T-helper 17 cell (primary cell): ENCODE data around the gene CDC42SE2. TPM values are rescaled to one million over a fixed set of nuclear protein-coding genes. Genes with fewer than 3 reads are reported as not detected.
"Not testable (repeated sequence)": the region's sequence is repeated elsewhere in the genome, so short reads cannot be mapped to it uniquely, and the experiment has no call there.

Experiments used
- ATAC-seq: fragments of 150-1000 bp; cut with Tn5 transposase; 2 replicates; pipeline ENCODE4 v1.10.0; 2021; ENCODE audit warnings: mild to moderate bottlenecking, moderate library complexity
- DNase-seq, 3 donors: peaks; one replicate each; pipeline versions ENCODE4 v3.0.0 to v3.0.0-alpha.2; 2020 to 2021
- H3K9me3 ChIP-seq: one replicate; pipeline ENCODE4 v1.7.0; 2013; ENCODE audit warnings: low read length, mild to moderate bottlenecking; ENCODE audit not compliant: control insufficient read depth, poor library complexity, severe bottlenecking
- H3K27ac Mint-ChIP-seq: one replicate; pipeline ENCODE4 v1.8.0; 2022; ENCODE audit warnings: mild to moderate bottlenecking, moderate library complexity, mixed read lengths
- H3K27me3 Mint-ChIP-seq: one replicate; pipeline ENCODE4 v1.8.0; 2022; ENCODE audit warnings: mixed read lengths
- H3K36me3 Mint-ChIP-seq: one replicate; pipeline ENCODE4 v1.8.0; 2022; ENCODE audit warnings: low read depth, mixed read lengths
- H3K4me1 Mint-ChIP-seq: one replicate; pipeline ENCODE4 v1.8.0; 2022; ENCODE audit warnings: mild to moderate bottlenecking, mixed read lengths
- H3K4me3 Mint-ChIP-seq: one replicate; pipeline ENCODE4 v1.8.0; 2022; ENCODE audit warnings: mild to moderate bottlenecking, moderate library complexity, mixed read lengths
- total RNA-seq, 4 donors: library from RNA in 2 of 4; stranded (reverse) in 2 of 4; gene quantifications; one replicate each; pipeline ENCODE4 v1.2.3 and lab custom pipeline; 2022 to 2026

CDC42SE2 gene
- total RNA-seq, 2 donors from 2014 or later = 215 to 245 TPM

- peak overlapping the region; percentile 96 for H3K27ac Mint-ChIP-seq
- no peaks in the 10 kb centered on the region for H3K9me3 ChIP-seq
- H3K36me3 Mint-ChIP-seq = peaks cover 8% of the 10 kb centered on the region
- H3K4me3 Mint-ChIP-seq = peak overlapping the region; percentile 67
- ATAC-seq (no peak), DNase-seq (no peak)
- H3K27me3 Mint-ChIP-seq = no peaks in the 10 kb centered on the region
- peaks cover 55% of the 10 kb centered on the region for H3K4me1 Mint-ChIP-seq
Measured at GRCh38 chr5:131375351-131375750, 111.5 kb downstream of the CDC42SE2 start.

- H3K4me1 Mint-ChIP-seq = peaks cover 58% of the 10 kb centered on the region
- peaks cover 13% of the 10 kb centered on the region for H3K36me3 Mint-ChIP-seq
- H3K4me3 Mint-ChIP-seq = no peak overlapping the region
- peak overlapping the region; percentile 96 for H3K27ac Mint-ChIP-seq
- H3K9me3 ChIP-seq = no peaks in the 10 kb centered on the region
- H3K27me3 Mint-ChIP-seq = no peaks in the 10 kb centered on the region
- ATAC-seq = no peak
- DNase-seq = no peak
Measured at GRCh38 chr5:131377346-131377745, 113.5 kb downstream of the CDC42SE2 start.

- H3K4me3 Mint-ChIP-seq = no peak overlapping the region
- H3K27ac Mint-ChIP-seq = peak overlapping the region; percentile 96
- H3K36me3 Mint-ChIP-seq = peaks cover 13% of the 10 kb centered on the region
- H3K9me3 ChIP-seq = no peaks in the 10 kb centered on the region
- DNase-seq (no peak), ATAC-seq (no peak)
- H3K27me3 Mint-ChIP-seq = no peaks in the 10 kb centered on the region
- peaks cover 58% of the 10 kb centered on the region for H3K4me1 Mint-ChIP-seq
Measured at GRCh38 chr5:131377785-131378325, 114.0 kb downstream of the CDC42SE2 start.

GRCh38 chr5:131378721-131379541 lies 115.1 kb downstream of the CDC42SE2 start:
- DNase-seq = no peak
- Mint-ChIP-seq H3K4me1 (peaks cover 55% of the 10 kb centered on the region), H3K27ac (peak overlapping the region; percentile 96), H3K36me3 (peaks cover 11% of the 10 kb centered on the region), H3K27me3 (no peaks in the 10 kb centered on the region), H3K4me3 (peak overlapping the region; percentile 76)
- ATAC-seq = peak; percentile 47
- no peaks in the 10 kb centered on the region for H3K9me3 ChIP-seq

- no peaks in the 10 kb centered on the region for H3K9me3 ChIP-seq
- Mint-ChIP-seq H3K27ac (peak overlapping the region; percentile 96), H3K27me3 (no peaks in the 10 kb centered on the region), H3K36me3 (peaks cover 11% of the 10 kb centered on the region), H3K4me3 (peak overlapping the region; percentile 71), H3K4me1 (peaks cover 59% of the 10 kb centered on the region)
- ATAC-seq (peak; percentile 76), DNase-seq (peak; percentile 42 to 61 (median 48))
Measured at GRCh38 chr5:131379723-131380122, 115.9 kb downstream of the CDC42SE2 start.

GRCh38 chr5:131380238-131380637 lies 116.4 kb downstream of the CDC42SE2 start:
- H3K4me1 Mint-ChIP-seq = peaks cover 59% of the 10 kb centered on the region
- not testable (repeated sequence) for DNase-seq, H3K27me3 Mint-ChIP-seq, H3K9me3 ChIP-seq, H3K4me3 Mint-ChIP-seq, ATAC-seq
- H3K36me3 Mint-ChIP-seq = peaks cover 12% of the 10 kb centered on the region
- H3K27ac Mint-ChIP-seq = peak overlapping the region; percentile 96

- H3K27me3 Mint-ChIP-seq = no peaks in the 10 kb centered on the region
- H3K4me3 Mint-ChIP-seq = peak overlapping the region; percentile 69
- ATAC-seq (no peak), DNase-seq (no peak)
- no peaks in the 10 kb centered on the region for H3K9me3 ChIP-seq
- peaks cover 14% of the 10 kb centered on the region for H3K36me3 Mint-ChIP-seq
- H3K4me1 Mint-ChIP-seq = peaks cover 56% of the 10 kb centered on the region
- peak overlapping the region; percentile 96 for H3K27ac Mint-ChIP-seq
Measured at GRCh38 chr5:131381021-131381420, 117.2 kb downstream of the CDC42SE2 start.

- ATAC-seq = no peak
- DNase-seq = no peak
- Mint-ChIP-seq H3K4me1 (peaks cover 56% of the 10 kb centered on the region), H3K36me3 (peaks cover 12% of the 10 kb centered on the region), H3K27me3 (no peaks in the 10 kb centered on the region), H3K27ac (peak overlapping the region; percentile 96), H3K4me3 (peak overlapping the region; percentile 59)
- no peaks in the 10 kb centered on the region for H3K9me3 ChIP-seq
Measured at GRCh38 chr5:131381777-131382176, 117.9 kb downstream of the CDC42SE2 start.

GRCh38 chr5:131382407-131383395 lies 118.8 kb downstream of the CDC42SE2 start:
- peak; percentile 70 for ATAC-seq
- peak overlapping the region; percentile 59 for H3K4me3 Mint-ChIP-seq
- no peaks in the 10 kb centered on the region for H3K9me3 ChIP-seq
- H3K36me3 Mint-ChIP-seq = peaks cover 12% of the 10 kb centered on the region
- peak in 1 of 3 donors; percentile 25 for DNase-seq
- peak overlapping the region; percentile 96 for H3K27ac Mint-ChIP-seq
- H3K27me3 Mint-ChIP-seq = no peaks in the 10 kb centered on the region
- H3K4me1 Mint-ChIP-seq = peaks cover 51% of the 10 kb centered on the region

GRCh38 chr5:131384173-131384572 lies 120.3 kb downstream of the CDC42SE2 start:
- Mint-ChIP-seq H3K27me3 (no peaks in the 10 kb centered on the region), H3K36me3 (peaks cover 10% of the 10 kb centered on the region)

GRCh38 chr5:131384616-131385214 lies 120.9 kb downstream of the CDC42SE2 start:
- H3K4me1 Mint-ChIP-seq = peaks cover 54% of the 10 kb centered on the region

More at GRCh38 chr5:131384173-131384572, 120.3 kb downstream of the CDC42SE2 start:
- H3K4me3 Mint-ChIP-seq = peak overlapping the region; percentile 56
- H3K9me3 ChIP-seq = no peaks in the 10 kb centered on the region
- H3K4me1 Mint-ChIP-seq = peaks cover 52% of the 10 kb centered on the region
- ATAC-seq (no peak), DNase-seq (no peak)
- H3K27ac Mint-ChIP-seq = peak overlapping the region; percentile 96

GRCh38 chr5:131386124-131386523 lies 122.3 kb downstream of the CDC42SE2 start:
- Mint-ChIP-seq H3K27me3 (no peaks in the 10 kb centered on the region), H3K36me3 (peaks cover 11% of the 10 kb centered on the region), H3K4me1 (peaks cover 51% of the 10 kb centered on the region), H3K27ac (peak overlapping the region; percentile 96), H3K4me3 (peak overlapping the region; percentile 43)
- no peak for DNase-seq
- H3K9me3 ChIP-seq = no peaks in the 10 kb centered on the region
- no peak for ATAC-seq

More at GRCh38 chr5:131384616-131385214, 120.9 kb downstream of the CDC42SE2 start:
- H3K27ac Mint-ChIP-seq = peak overlapping the region; percentile 96
- DNase-seq = no peak
- H3K36me3 Mint-ChIP-seq = peaks cover 12% of the 10 kb centered on the region
- no peak for ATAC-seq
- peak overlapping the region; percentile 56 for H3K4me3 Mint-ChIP-seq
- no peaks in the 10 kb centered on the region for H3K9me3 ChIP-seq
- H3K27me3 Mint-ChIP-seq = no peaks in the 10 kb centered on the region
